ENCODE data around the gene WFDC11. TPM values are rescaled to one million over a fixed set of nuclear protein-coding genes. Genes with fewer than 3 reads are reported as not detected.

The WFDC11 gene
- total and polyA plus RNA-seq, 2 of the 4 experiments (the other 2 are of a cell fraction) = not detected

DNA sequence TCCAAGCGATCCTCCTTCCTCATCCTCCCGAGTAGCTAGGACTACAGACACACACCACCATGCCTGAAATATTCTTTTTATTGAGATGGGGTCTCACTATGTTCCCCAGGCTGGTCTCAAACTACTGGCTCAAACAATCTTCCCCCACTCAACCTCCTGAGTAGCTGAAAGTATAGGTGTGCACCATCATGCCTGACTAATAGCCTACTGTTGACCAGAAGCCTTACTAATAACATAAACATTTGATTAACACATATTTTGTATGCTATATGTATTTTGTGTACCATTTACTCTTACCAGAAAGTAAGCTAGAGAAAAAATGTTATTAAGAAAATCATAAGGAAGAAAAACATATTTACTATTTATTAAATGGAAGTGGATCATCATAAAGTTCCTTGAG is 52.4 kb downstream of the WFDC11 start:
- H3K4me1 ChIP-seq (ENCODE audit: control insufficient read depth, insufficient read depth, low read length) = no peaks in the 10 kb centered on the region
- no TSS peak for BruUV-seq (replicated peaks)
- no peak overlapping the region for H2BK120ac ChIP-seq (ENCODE audit: low read depth, low read length)
- no peak overlapping the region for H3K18ac ChIP-seq (ENCODE audit: low read depth, low read length)
- no peak for DNase-seq
- no peak overlapping the region for H3K23ac ChIP-seq (ENCODE audit: low read depth, low read length)
- no peak overlapping the region for H3K4me3 ChIP-seq (ENCODE audit: insufficient read depth, low read depth, low read length)
- no peak overlapping the region for H3K27ac ChIP-seq (ENCODE audit: insufficient read depth, low read length)
- no peak overlapping the region for H2AK5ac ChIP-seq (ENCODE audit: low read depth, low read length)
- intact Hi-C loops (cut with micrococcal nuclease) (no loop called here), in situ Hi-C loops (cut with MboI; ENCODE audit: low sequenced_read_pairs) (no loop called here), dilution Hi-C loops (cut with HindIII; ENCODE audit: low sequenced_read_pairs, unreplicated experiment) (no loop called here)
- no peak overlapping the region for H4K91ac ChIP-seq (ENCODE audit: insufficient read depth, low read depth, low read length)
- no peaks in the 10 kb centered on the region for H3K36me3 ChIP-seq (ENCODE audit: control insufficient read depth, insufficient read depth, low read length)
- no peak overlapping the region for H3K4me2 ChIP-seq (ENCODE audit: low read depth, low read length)
- ChIA-PET POLR2A (ENCODE audit: unreplicated experiment) (no interaction called here), CTCF (no interaction called here)
- H2AK9ac ChIP-seq (replicated peaks; ENCODE audit: low read depth, low read length, poor library complexity) = no peak overlapping the region
- H3K9me3 ChIP-seq (ENCODE audit: control insufficient read depth, insufficient read depth, low read length) = no peaks in the 10 kb centered on the region
- no peak for ATAC-seq (ENCODE audit: low read depth)
- H2AFZ ChIP-seq (replicated peaks; ENCODE audit: low read length, poor library complexity) = no peak overlapping the region
- no peak overlapping the region for H3K14ac ChIP-seq (replicated peaks; ENCODE audit: low read depth, low read length)
- H3K4ac ChIP-seq (ENCODE audit: low read depth, low read length) = no peak overlapping the region
- no peaks in the 10 kb centered on the region for H3K27me3 ChIP-seq (ENCODE audit: control insufficient read depth, insufficient read depth, low read length)
- no peaks in the 10 kb centered on the region for H4K20me1 ChIP-seq (ENCODE audit: insufficient read depth, low read length)
- H2BK15ac ChIP-seq (ENCODE audit: low read depth, low read length) = no peak overlapping the region
- WGBS, 2 experiments (ENCODE audit: extremely low coverage in 2 of 2, insufficient read length in 1 of 2) = no CpG with 5 or more reads among the region's 2 CpGs
- no peak overlapping the region for H4K8ac ChIP-seq (ENCODE audit: low read depth in 2 of 2, low read length in 2 of 2)
- H2BK5ac ChIP-seq (ENCODE audit: low read depth, low read length, poor library complexity, severe bottlenecking) = no peak overlapping the region
- H4K5ac ChIP-seq (ENCODE audit: low read depth, low read length) = no peak overlapping the region
- H3K9ac ChIP-seq (ENCODE audit: low read depth, low read length) = no peak overlapping the region
- H3K79me1 ChIP-seq (ENCODE audit: low read depth in 1 of 2, low read length in 2 of 2) = no peaks in the 10 kb centered on the region
- H3K56ac ChIP-seq (ENCODE audit: extremely low read depth, insufficient read depth, low read length) = no peak overlapping the region
- no peak overlapping the region for H2BK20ac ChIP-seq (ENCODE audit: low read depth, low read length)
- no peak for TF ChIP-seq RAD21 (IDR thresholded peaks at IDR 0.05; ENCODE audit: low read length)
- TF ChIP-seq, protein P1, sequence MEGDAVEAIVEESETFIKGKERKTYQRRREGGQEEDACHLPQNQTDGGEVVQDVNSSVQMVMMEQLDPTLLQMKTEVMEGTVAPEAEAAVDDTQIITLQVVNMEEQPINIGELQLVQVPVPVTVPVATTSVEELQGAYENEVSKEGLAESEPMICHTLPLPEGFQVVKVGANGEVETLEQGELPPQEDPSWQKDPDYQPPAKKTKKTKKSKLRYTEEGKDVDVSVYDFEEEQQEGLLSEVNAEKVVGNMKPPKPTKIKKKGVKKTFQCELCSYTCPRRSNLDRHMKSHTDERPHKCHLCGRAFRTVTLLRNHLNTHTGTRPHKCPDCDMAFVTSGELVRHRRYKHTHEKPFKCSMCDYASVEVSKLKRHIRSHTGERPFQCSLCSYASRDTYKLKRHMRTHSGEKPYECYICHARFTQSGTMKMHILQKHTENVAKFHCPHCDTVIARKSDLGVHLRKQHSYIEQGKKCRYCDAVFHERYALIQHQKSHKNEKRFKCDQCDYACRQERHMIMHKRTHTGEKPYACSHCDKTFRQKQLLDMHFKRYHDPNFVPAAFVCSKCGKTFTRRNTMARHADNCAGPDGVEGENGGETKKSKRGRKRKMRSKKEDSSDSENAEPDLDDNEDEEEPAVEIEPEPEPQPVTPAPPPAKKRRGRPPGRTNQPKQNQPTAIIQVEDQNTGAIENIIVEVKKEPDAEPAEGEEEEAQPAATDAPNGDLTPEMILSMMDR (conservative IDR thresholded peaks at IDR 0.05; ENCODE audit: low read depth, low read length) = no peak
- no peaks in the 10 kb centered on the region for H3K9me1 ChIP-seq (ENCODE audit: insufficient read depth, low read length)
